Activated CD8-positive, alpha-beta memory T cell treated with anti-CD3 and anti-CD28 coated beads, Interleukin-2, amount 50 U/mL, for 1 hour (primary cell): ENCODE measurements around the gene RMDN2.

Experiments used
- DNase-seq: peaks from one replicate; pipeline ENCODE4 v3.0.0-alpha.2; 2020; ENCODE audit errors: extremely low read depth

The RMDN2 gene

GRCh38 chr2:38045811-38046210 lies 120.7 kb downstream of the RMDN2 start:
- DNase-seq, result no peak

GRCh38 chr2:38056216-38056615 lies 131.1 kb downstream of the RMDN2 start:
- no peak for DNase-seq

- DNase-seq, result no peak
Observed at GRCh38 chr2:38057651-38058410, 132.7 kb downstream of the RMDN2 start.

GRCh38 chr2:38060236-38061018 lies 135.3 kb downstream of the RMDN2 start:
- no peak for DNase-seq

GRCh38 chr2:38064801-38065501 lies 139.9 kb downstream of the RMDN2 start:
- DNase-seq, result no peak

- no peak for DNase-seq
Observed at GRCh38 chr2:38065502-38066135, 140.5 kb downstream of the RMDN2 start.

- no peak for DNase-seq
Observed at GRCh38 chr2:38066421-38067115, 141.5 kb downstream of the RMDN2 start.
